Activated effector memory CD4-positive, alpha-beta T cell treated with Interleukin-2 at 50 U/mL for 16 hours (primary cell): Measurements from ENCODE around the gene ANKRD49.
A peak's percentile ranks its signal among the peaks of the same experiment; 100 is the strongest.
"Not testable (repeated sequence)": the region's sequence is repeated elsewhere in the genome, so short reads cannot be mapped to it uniquely, and the experiment has no call there.

Experiments
- DNase-seq: peaks from one replicate; pipeline ENCODE4 v3.0.0-alpha.2; 2020

ANKRD49 gene, protein sequence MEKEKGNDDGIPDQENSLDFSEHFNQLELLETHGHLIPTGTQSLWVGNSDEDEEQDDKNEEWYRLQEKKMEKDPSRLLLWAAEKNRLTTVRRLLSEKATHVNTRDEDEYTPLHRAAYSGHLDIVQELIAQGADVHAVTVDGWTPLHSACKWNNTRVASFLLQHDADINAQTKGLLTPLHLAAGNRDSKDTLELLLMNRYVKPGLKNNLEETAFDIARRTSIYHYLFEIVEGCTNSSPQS

DNA sequence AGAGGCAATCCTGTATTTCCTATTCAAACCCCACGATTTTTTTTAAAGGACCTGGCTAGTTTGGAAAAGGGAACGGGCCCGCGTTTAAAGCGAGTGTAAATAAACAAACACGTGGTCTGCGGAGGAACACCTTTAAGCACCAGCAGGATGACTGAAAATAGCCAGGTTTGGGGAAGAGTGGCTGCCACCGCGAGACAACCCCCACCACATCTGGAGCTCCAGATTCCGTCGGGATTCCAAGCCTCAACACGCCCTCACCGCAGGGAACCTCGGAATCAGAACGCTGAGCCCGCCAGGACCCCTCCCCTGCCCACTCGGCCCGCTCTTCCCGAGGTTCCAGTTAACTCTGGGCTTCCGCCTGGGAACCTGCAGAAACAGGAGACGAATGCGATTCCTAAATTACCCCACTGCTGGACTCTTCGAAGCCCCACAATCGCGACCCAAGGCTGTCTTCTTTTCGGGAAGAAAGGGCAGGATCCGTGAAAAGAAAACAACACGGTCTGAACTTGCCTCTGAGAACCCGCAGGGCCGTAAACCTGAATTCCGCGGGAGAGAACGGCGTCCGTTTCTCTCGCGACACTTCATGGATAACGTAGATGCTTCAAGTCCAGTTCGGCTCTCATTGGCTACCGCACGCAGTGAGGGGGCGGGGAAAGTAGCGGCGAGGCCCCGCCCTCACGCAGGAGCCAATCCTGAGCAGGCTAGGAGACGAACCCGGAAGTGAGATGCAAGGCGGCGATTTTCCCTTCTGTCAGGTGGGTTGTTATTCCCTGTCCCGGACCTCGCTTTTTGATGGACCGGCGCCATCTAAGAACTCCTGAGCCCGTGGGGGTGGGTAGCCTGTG is at the start of gene ANKRD49, which contains the start of gene MRE11:
Gene ANKRD49, plus strand, starts transcription at position 704 of the 845 bp plus-strand sequence. CDS start 2,710 bp downstream, outside the sequence.
Gene MRE11, minus strand, starts transcription at position 564 of the 845 bp plus-strand sequence. CDS start 1,043 bp downstream, outside the sequence.
- peak; percentile 97 for DNase-seq

DNA sequence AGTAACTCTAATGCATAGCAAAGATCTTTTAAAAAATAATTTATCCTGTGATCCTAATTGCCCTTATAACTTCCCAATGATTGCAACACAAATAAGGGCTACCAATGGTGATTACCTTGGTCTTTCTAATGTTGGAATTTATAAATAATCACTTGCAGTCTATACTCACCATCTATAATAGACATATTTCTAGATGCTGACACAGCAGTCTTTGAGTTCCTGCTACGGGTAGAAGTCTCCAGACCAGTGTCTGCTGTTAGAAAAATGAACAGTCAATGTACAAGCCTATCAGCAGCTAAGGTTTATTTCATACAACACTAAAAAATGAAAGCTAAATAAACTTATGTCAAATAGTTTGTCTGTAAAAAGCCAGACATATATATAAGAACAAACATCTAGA is 48.1 kb upstream of the ANKRD49 start:
- DNase-seq, result no peak

DNA sequence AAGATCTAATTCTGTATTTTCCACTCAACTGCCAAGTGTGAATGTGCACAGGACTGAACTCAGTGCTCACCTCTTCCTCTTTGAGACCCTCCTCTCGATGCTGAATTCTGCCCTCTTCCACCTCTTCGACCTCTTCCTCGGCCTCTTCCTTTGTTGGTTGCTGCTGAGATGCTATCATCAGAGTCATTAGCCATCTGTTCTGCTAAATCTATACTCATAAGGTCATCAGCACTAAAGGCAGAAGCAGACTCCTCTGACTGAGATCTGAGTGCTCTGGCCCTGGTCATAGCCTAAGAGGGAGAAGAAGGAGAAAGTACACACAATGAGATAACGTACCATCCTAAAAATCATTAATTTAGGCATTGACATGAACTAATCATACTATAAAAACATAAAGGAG is 46.6 kb upstream of the ANKRD49 start:
- no peak for DNase-seq

DNA sequence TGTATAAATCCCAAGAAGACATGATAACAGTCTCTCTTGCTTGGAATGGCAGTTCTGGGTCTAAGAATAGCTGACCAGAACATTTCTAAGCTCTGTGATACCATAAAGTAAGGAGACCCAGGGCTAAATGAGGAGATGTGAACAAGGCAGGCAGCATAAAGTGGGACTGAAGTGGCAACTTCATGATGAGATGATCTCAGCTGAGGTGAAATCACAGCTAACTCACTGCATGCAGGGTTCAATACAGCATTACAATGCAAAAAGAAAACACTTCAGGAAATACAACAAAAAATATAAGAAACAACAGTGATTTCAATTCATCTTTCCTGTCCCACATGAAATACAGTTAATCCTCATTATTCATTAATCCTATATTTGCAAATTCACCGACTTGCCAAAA is 44.8 kb upstream of the ANKRD49 start:
- no peak for DNase-seq

DNA sequence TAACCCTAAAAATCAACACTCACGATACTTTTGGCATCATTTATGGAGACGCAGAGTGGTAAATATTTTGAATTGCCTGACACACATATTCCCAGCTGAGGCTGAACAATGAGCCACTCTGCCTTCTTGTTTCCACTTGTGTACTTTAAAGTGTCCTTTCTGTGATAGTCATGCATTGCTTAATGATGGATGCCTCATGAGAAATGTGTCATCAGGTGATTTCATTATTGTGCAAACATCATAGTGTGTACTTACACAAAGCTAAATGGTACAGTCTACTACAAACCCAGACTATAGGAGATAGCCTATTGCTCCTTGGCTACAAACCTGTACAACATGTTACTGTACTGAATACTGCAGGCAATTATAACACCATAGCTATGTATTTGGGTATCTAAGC is 44.3 kb upstream of the ANKRD49 start:
- no peak for DNase-seq

DNA sequence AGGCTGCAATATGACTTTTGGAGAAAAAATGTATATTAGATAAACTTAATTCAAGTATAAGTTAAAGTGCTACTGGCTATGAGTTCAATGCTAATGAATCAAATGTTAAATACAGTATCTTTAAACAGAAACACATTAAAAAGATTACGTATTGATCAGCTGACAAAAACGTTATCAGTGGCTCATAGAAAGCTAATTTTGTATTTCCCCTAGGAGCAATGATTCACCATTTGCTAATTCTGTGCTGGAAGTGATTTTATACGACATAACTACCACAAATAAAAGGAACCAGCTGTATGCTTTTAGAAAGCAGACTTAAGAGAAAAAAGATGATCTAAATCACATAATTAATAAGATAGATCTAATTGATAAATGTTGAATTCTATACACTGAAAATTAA is 43.7 kb upstream of the ANKRD49 start:
- no peak for DNase-seq

DNA sequence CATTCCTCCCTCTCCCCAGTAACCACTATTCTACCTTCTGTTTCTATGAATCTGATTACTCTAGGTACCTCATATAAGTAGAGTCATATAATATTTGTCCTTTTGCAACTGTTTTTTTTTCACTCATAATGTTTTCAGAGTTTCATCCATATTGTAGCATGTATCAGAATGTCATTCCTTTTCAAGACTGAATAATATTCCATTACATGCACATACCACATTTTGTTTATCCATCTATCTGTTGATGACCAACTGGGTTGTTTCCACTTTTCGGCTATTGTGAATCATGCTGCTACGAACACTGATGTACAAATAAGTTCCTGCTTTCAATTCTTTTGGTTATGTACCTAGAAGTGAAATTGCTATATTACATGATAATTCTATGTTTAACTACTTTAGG is 40.8 kb upstream of the ANKRD49 start:
- no peak for DNase-seq

DNA sequence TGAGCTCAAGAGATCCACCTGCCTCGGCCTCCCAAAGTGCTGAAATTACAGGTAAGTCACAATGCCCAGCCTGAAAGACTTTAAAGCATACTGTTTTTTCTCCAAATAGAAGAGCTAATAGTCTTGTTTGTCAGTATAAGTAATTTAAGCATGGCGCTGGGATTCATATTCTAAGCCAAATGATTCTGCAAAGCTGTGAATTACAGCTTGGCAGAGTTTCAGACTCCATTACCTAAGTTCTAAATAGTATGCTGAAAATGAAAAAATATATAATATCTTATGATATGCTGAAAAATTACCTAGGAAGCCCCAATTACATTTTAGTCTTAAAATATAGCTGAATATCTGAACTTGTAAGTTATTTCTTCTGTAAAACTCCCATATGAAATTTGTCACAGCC is 39.5 kb upstream of the ANKRD49 start:
- no peak for DNase-seq

DNA sequence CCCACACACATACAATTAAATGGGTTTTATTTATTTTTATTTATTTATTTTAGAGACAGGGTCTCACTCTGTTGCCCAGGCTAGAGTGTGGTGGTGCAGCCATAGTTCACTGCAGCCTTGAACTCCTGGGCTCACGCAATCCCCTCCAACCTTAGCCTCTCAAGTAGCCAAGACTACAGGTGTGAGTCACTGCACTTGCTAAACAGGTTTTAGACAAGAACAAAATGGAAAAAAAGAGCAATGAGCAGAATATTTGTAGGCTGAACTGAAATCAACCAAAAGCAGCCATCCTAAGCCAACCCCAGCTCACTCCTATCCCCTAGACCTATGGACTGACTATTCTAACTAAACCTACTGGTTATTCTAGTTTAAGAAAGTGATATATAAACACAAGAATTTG is 37.9 kb upstream of the ANKRD49 start:
- no peak for DNase-seq

DNA sequence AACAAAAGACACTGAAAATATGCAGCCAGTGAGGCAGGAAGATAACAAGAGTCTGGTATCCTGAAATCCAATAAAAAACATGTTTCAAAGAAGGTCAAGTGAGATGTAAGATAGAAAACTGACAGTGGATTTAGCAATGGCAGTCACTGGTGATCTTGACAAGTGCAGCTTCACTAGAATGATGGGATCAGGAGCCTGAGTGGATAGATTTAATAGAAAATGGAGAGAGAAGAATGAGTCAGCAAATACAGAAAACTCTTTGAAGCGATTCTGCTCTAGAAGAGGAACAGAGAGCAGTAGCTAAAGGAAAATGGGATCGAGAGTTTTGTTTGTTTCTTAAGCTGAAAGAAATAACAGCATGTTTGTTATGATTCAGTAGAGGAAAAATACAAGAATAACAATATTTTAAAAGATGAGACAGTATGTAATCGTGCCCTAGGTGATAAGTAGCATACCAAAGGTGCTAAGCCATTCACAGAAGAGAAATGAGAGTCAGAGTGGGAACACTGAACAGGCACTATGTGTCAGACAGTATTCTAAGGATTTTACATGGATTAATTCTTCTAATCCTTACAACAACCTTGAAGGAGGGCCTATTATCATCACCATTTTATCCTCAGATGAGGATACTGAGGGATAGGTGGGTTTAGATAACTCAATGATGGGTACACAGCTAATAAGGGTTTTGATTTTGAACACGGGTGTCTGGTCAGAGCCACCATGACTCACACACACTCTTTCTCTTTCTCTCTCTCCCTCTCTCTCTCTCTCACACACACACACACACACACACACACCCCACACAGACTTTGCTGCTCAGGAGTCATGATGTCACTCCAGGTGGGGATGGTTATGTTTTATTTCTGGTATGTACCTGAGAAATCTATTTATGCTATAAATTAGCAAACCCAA is 36.4 kb upstream of the ANKRD49 start:
- no peak for DNase-seq

DNA sequence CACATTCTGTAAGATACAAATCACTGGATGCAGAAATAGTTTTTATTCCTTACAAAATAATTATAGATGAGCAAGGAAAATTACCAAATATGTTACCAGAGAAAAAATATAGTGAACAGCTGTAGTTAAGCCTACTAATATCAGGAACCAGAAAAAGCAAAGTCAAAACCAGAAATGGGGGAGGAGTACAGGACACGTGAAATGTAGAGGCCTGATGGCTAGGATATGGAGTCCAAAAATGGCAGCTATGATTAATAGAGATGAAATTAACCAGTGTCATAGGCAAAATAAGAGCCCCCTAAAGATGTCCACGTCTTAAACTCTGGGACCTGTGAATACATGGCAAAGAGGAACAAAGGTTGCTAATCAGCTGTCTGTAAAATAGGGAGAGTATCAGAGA is 34.2 kb upstream of the ANKRD49 start:
- DNase-seq, result no peak

DNA sequence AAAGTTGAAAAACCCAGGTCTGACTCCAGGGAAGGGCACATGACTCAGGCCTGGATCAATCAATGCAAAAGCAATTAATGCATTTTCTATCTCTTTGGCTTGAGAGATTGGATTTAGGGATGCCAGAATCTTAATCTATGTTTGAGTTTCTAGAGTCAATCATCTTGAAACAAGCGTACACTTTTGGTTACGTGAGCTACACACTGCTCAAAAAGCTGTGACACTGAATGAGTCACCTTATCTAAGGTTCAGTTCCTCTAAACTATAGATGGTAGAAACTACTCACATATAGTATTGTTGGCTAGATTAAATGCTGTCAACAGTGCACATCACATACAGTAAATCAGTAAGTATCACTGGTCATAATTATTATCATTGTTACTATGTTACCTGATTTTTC is 24.4 kb upstream of the ANKRD49 start:
- no peak for DNase-seq

DNA sequence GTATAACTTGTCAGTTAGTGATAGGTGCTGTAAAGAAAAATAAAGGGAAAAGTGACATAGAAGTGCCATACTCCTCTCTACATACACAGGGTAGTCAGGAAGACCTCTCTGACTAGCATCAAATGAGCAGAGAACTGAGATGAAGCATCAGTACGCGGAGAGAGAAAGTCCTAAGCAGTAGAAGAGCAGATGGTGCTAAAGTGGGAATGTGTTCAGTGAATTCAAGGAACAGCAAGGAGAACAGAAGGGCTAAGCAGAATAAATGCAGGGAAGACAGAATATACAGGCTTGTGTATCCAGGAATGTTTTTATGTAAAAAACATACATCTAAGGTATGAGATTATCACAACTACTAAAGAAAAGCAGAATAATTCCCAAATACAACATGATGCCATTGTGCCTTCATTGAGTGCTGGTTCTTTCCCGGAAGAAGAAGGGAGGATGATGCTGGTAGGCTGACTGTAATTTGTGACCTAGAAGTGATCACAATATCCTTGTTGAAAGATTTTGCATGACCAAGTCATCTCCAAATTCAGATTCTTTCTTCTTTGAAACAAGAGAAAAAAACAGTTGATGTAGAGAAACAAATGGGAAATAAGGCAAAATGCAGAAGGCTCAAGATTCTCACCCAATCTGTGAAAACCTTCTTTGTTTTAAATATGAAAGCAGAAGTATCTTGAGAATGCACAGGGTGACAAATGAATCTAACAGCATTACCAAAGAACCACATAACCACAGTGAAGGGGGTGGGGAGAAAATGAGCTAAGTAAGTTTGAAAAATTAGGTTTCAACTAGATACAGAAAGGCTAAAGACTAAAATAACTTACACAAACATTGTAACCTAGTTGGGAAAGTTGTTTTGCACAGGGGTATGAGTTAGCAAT is 20.6 kb upstream of the ANKRD49 start:
- no peak for DNase-seq

DNA sequence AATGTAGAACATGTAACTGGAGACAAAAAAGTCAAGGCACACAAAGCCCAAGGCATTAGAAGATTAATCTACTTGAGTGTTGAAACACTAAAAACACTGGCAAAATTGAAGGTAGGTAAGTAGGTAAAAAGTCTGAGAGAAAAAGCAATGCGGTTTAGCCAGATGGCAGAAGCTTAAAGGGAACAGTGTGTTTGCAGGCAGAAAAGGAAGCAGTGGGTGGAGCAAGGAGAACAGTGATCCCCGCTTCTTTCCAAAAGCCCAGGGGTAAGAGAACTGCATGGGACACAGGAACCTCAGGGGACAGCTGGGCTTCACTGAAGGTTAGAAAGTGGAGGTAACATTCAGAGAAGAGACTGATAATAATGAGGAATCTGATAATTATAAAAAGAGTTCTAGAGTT is 16.2 kb upstream of the ANKRD49 start:
- DNase-seq, result no peak

DNA sequence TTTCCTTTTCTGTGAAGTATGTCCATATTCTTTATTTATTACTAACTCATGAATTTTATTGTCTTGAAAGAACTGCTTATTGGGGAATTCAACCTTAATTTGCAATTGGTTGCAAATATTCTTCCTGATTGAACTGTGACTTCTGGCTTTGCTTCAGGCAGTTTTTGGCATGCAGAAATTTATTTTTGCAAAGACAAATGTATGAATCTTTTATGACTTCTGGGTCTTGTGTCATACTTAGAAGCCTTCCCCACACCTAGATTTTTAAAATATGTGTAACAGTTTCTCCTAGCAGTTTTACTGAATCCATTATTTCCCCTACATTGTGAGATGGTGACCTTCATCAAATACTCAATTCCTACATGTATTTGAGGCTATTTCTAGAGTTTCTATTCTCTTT is 12.4 kb upstream of the ANKRD49 start:
- no peak for DNase-seq

DNA sequence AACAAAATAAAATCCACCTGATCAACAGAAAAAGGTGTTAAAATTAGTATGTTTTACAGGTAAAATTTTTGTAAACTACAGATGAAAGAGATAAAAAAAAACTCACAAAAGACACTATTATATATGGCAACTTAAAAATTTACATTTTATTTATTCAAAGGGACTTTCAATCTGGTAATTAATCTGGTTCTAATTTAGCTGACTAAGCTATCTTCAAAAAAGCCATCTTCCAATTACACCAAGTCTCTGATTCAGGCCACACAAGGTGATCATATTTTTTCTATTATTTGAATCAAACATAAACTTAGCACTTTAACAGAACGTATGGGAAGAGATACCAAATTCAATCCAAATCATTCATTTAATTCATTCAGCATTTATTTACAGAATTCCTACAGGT is 7.7 kb upstream of the ANKRD49 start:
- no peak for DNase-seq

DNA sequence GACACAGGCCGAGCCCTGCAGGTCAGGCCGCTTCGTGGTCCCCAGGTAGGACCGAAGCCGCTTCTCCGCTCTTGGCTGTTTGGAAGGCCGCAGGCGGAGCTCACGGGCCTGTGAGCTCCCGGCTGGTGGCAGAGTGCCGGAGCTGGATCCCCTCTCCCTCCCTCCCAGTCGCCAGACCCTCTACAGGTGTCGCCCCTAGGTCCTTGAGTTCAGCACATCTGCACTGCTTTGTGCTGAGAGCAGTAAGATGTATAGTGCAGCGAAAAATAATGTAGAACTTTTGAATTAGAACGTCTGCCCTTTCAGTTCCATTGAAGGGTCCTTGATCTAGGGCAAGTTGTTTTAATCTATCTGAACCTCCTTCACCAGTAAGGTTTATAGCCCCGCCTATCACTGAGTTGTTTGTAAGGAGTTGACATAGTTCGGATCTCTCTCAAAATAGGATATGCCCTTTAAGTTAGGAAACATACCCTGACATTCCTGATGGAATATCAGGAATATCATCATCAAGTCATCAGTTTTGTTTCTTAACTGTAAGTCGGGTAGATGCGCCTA is 419 bp downstream of the ANKRD49 start:
- no peak for DNase-seq

DNA sequence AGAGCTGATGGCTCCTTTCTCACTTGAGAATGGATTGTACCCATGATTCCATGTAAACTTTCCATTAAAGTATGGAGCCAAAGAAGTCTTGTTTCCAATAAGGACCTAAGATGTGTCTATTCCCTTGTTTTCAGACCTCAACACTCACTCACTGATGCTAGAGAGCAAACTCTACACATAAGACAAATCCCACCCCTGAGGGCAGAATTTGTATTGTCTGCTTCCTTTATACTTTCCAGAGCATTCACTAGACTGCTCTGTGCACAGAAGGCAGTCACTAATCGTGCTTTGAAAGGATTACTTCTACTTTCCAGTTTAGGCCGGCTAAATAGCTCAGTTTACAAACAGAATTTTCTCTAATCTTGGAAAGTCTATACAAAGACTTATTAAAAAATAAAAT is 6.4 kb downstream of the ANKRD49 start:
- DNase-seq, result no peak

DNA sequence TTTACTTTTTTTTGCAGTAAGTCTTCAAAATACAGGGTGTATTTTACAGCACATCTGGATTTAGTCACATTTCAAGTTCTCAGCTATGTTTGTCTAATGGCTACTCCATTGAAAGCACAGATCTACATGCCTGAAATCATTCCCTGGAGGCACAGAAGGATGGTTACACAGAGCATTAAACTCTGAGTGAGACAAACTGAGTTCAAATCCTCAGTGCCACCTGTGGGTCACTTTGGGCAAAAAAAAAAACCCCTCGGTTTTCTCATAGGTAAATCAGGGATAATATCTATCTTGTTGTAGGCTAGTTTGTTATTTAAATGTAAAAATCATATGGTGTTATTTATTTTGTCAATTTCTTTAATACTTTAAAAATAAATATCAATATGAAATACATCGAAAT is 7.7 kb downstream of the ANKRD49 start:
- no peak for DNase-seq

DNA sequence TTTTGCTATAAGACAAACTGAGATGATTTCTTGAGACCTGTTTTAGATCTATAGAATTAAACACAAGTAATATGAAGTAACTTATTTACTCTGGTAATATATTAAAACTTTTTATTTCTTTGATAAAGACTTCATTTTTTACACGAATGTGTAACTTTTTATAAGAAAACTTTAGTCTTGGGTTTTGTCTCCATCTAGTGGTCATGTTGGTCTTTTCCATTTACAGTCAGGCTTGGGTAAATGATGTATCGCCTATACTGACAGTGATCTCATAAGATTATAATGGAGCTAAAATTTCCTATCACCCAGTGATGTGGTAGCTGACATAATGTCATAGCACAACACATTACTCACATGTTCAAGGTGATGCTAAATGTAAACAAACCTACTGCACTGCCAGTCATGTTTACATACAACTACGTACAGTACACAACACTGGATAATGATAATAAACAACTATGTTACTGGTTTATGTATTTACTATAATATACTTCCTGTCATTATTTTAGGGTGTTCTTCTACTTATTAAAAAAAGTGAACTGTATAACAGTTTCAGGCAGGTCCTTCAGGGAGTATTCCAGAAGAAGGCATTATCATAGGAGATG is 11.0 kb downstream of the ANKRD49 start:
- no peak for DNase-seq

DNA sequence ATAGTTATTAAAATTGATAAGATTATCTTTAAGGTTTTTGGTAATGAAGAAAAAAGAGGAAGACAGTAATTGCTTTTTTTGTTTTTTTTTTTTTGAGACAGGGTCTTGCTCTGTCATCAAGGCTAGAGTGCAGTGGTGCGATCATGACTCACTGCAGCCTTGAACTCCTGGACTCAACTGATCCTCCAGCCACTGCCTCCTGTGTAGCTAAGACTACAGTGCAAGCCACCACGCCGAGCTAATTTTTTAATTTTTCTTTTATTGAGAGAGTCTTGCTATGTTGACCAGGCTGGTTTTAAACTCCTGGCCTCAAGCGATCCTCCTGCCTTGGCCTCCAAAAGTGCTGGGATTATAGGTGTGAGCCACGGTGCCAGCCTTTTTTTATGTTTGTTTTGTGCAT is 12.7 kb downstream of the ANKRD49 start:
- DNase-seq, result not testable (repeated sequence)

DNA sequence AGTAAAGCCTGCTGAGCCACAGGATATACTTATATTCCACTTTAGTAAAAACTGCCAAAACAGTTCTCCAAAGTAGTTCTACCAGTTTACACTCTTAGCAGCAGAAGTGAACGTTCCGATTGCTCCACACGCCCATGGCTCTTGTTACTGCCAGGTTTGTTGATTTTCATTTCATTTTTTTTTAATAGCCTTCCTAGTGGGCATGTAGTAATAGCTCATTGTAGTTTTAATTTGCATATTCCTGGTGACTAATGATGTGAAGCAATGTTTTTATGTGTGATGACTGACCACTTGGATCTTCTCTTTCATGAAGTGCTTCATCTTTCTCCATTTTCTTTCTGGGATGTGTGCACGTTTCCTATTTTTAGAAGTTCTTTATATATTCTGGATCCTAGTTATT is 13.7 kb downstream of the ANKRD49 start:
- no peak for DNase-seq
